IPS-18a (cell line): ENCODE measurements around the gene COL4A1.

Experiments used
- H3K27ac ChIP-seq: one replicate; pipeline ENCODE4 v1.5.1; 2013; ENCODE audit warnings: low read length
- H3K27me3 ChIP-seq: one replicate; pipeline ENCODE4 v1.6.1; 2013; ENCODE audit warnings: mild to moderate bottlenecking, low read length; ENCODE audit not compliant: control insufficient read depth, insufficient read depth
- H3K36me3 ChIP-seq: one replicate; pipeline ENCODE4 v1.6.1; 2013; ENCODE audit warnings: low read depth, low read length; ENCODE audit not compliant: control insufficient read depth
- H3K4me1 ChIP-seq: one replicate; pipeline ENCODE4 v1.6.1; 2013; ENCODE audit warnings: low read depth, low read length; ENCODE audit not compliant: control insufficient read depth
- H3K4me3 ChIP-seq: one replicate; pipeline ENCODE4 v1.5.1; 2013; ENCODE audit warnings: low read length
- H3K9ac ChIP-seq: one replicate; pipeline ENCODE4 v1.6.1; 2013; ENCODE audit warnings: mild to moderate bottlenecking, low read length, moderate library complexity
- H3K9me3 ChIP-seq: one replicate; pipeline ENCODE4 v1.6.1; 2013; ENCODE audit warnings: low read depth, low read length; ENCODE audit not compliant: control insufficient read depth

Gene COL4A1

GRCh38 chr13:110166598-110166997 lies 140.4 kb downstream of the COL4A1 start:
- Histone ChIP-seq H3K4me1 (no peaks in the 10 kb centered on the region), H3K36me3 (peaks cover 10% of the 10 kb centered on the region), H3K4me3 (no peak overlapping the region), H3K9me3 (no peaks in the 10 kb centered on the region), H3K27me3 (no peaks in the 10 kb centered on the region), H3K27ac (no peak overlapping the region), H3K9ac (no peak overlapping the region)

- H3K4me1 ChIP-seq, result no peaks in the 10 kb centered on the region
- H3K9ac ChIP-seq, result no peak overlapping the region
- H3K9me3 ChIP-seq, result no peaks in the 10 kb centered on the region
- H3K4me3 ChIP-seq, result no peak overlapping the region
- peaks cover 20% of the 10 kb centered on the region for H3K36me3 ChIP-seq
- no peaks in the 10 kb centered on the region for H3K27me3 ChIP-seq
- no peak overlapping the region for H3K27ac ChIP-seq
Measured at GRCh38 chr13:110164706-110165105, 142.3 kb downstream of the COL4A1 start.

DNA sequence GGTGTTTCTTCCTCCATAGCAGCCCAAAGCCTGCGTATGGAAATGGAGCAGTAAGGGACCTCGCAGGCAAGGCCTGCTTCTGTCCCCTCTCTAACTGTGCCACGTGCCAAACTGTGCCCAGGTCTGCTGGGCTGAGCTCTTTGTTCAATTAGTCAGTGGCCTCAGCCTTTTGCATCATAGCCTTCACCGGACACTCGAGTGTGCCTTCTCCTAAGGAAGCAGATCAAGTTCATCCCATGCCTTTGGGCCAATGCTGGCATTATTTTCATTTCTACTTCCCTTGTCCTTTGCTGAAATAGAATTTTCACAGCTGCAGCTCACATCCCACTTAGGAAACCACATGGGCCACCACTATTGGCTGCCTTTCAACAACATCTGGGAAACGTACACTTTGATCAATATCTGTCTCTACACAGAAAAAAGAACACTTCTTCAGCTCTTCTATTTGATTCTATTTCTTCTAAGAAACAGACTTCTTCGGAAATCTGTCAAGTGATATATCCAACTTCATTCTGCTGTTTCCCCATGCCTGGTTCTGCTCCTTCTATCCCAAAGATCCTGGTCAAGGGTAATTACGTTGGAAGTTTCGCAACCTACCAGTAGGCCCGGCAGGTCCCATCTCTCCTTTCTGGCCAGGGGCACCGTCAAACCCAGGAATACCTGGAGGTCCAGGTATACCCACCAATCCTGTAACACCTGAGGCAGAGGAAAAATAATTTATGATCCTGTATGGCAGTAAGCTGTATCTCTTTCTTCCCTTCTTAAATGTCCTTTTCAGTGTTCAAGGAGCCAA lies 143.9 kb downstream of the COL4A1 start:
- Histone ChIP-seq H3K27me3 (no peaks in the 10 kb centered on the region), H3K36me3 (peaks cover 27% of the 10 kb centered on the region), H3K4me1 (no peaks in the 10 kb centered on the region), H3K27ac (no peak overlapping the region), H3K4me3 (no peak overlapping the region), H3K9ac (no peak overlapping the region), H3K9me3 (no peaks in the 10 kb centered on the region)

- Histone ChIP-seq H3K27ac (no peak overlapping the region), H3K9ac (no peak overlapping the region)
Measured at GRCh38 chr13:110162053-110162452, 144.9 kb downstream of the COL4A1 start.

DNA sequence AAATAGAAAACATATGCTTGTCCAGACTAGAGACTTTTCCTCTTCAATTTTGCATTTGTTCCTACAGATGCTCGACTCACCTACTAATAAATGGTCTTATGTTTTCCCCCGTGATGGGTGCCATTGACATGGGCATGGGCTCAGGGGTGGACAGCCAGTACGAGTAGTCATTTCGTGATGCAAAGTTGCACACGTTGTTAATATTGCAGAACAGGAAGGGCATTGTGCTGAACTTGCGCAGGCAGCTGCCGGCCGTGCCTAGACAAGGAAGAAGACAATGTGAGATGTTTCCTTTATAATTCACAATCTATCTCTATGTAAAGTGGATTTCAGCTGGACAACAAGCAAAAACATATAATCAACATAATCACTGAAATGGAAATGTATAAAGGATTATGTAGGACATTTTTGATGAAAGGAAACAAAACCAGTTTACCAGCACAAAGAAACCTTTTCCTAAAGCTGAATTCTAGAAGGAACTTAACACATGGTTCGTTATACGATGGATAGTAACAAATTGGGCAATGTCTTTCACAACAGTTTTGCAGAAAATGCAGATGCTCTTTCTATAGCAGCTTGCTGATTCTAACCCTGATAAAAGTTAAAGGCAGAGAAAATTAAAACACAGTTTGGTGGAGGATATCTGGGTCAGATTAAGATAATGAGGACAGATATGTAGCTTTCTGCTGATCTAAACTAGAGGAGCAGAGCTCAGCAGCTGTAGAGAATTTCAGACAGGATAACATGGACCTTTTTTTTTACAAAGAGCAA lies 145.7 kb downstream of the COL4A1 start:
- peaks cover 30% of the 10 kb centered on the region for H3K36me3 ChIP-seq
- no peaks in the 10 kb centered on the region for H3K9me3 ChIP-seq
- no peaks in the 10 kb centered on the region for H3K27me3 ChIP-seq
- H3K4me1 ChIP-seq, result no peaks in the 10 kb centered on the region
- no peak overlapping the region for H3K4me3 ChIP-seq
- no peak overlapping the region for H3K9ac ChIP-seq
- H3K27ac ChIP-seq, result no peak overlapping the region

More at GRCh38 chr13:110162053-110162452, 144.9 kb downstream of the COL4A1 start:
- H3K9me3 ChIP-seq, result no peaks in the 10 kb centered on the region
- H3K4me1 ChIP-seq, result no peaks in the 10 kb centered on the region
- H3K36me3 ChIP-seq, result peaks cover 33% of the 10 kb centered on the region
- H3K27me3 ChIP-seq, result no peaks in the 10 kb centered on the region
- H3K4me3 ChIP-seq, result no peak overlapping the region

DNA sequence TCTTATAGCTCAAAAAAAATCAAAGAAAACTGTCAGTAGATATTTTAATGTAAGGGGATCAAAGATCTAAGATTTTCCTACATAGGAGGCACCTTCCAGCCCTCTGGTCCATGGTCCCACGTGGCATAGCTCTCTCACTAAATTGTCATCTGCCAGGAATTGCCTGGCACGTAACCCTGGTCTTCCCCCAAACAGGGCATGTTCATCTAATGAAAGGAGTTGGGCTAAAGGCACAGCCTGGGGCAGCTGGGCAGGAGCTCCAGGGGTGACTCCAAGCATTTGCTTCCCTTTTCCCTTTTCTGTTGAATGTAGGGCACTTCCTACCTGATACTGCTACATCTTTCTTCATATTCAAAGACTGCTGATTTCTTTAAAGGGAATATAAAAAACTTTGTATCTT lies 148.7 kb downstream of the COL4A1 start:
- Histone ChIP-seq H3K4me3 (no peak overlapping the region), H3K9me3 (no peaks in the 10 kb centered on the region), H3K4me1 (no peaks in the 10 kb centered on the region), H3K27ac (no peak overlapping the region), H3K9ac (no peak overlapping the region), H3K27me3 (no peaks in the 10 kb centered on the region), H3K36me3 (peaks cover 27% of the 10 kb centered on the region)

GRCh38 chr13:110157718-110158117 lies 149.2 kb downstream of the COL4A1 start:
- Histone ChIP-seq H3K4me1 (no peaks in the 10 kb centered on the region), H3K9ac (no peak overlapping the region), H3K27ac (no peak overlapping the region), H3K4me3 (no peak overlapping the region), H3K27me3 (no peaks in the 10 kb centered on the region), H3K9me3 (no peaks in the 10 kb centered on the region), H3K36me3 (peaks cover 27% of the 10 kb centered on the region)

DNA sequence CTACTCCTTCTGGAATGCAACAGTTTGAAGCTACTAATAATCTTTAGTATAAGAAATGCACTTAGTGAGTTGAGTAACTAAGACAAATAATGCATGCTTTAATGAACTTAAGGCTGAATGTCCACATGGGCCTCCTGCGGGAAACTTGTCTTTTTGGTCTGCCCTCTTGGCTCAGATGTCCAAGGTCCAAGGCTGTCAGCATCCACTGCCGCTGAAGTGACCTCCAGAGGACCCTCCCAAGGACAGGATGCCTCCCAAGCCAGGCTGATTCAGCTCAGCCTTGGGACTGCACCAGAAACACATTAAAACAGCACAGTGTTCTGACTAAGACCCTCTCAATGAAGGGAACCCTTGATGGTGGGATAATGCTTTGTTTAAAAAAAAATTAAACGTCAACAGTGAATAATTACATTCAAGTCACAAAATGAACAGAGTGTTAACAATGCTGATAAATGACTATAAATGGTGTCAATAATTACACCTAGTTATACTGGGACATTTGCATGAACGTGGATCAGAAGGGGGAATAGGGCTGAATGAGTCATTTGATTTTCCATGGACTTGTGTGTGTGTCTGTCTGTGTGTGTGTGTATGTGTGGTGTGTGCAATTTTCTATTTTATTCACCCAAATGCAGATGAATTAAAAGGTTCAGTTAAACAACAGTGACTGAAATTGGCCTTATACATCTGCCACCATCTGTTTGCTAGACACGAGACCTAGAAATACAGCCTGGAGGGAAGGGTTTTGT lies 150.5 kb downstream of the COL4A1 start:
- Histone ChIP-seq H3K4me3 (no peak overlapping the region), H3K36me3 (peaks cover 28% of the 10 kb centered on the region), H3K27ac (no peak overlapping the region), H3K9me3 (no peaks in the 10 kb centered on the region), H3K27me3 (no peaks in the 10 kb centered on the region), H3K4me1 (no peaks in the 10 kb centered on the region), H3K9ac (no peak overlapping the region)

- no peak overlapping the region for H3K27ac ChIP-seq
- H3K4me3 ChIP-seq, result no peak overlapping the region
- H3K27me3 ChIP-seq, result no peaks in the 10 kb centered on the region
- no peaks in the 10 kb centered on the region for H3K9me3 ChIP-seq
- H3K4me1 ChIP-seq, result no peaks in the 10 kb centered on the region
- no peak overlapping the region for H3K9ac ChIP-seq
- peaks cover 23% of the 10 kb centered on the region for H3K36me3 ChIP-seq
Measured at GRCh38 chr13:110155072-110155471, 151.9 kb downstream of the COL4A1 start.

DNA sequence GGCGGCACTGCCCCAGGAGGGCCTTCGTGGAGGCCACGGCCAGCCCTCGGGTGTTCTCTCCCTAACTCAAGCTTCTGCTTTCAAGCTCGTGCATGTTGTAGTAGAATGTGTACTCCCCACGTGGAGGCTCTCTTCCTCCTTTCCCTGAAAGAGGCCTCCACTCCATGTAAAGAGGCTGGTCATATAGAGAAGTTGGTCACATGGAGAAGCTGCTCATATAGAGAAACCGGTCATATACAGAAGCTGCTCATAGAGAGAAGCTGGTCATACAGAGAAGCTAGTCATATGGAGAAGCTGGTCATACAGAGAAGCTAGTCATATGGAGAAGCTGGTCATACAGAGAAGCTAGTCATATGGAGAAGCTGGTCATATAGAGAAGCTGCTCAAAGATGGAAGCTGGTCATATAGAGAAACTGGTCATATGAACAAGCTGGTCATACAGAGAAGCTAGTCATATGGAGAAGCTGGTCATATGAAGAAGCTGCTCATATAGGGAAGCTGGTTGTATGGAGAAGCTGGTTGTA lies 152.5 kb downstream of the COL4A1 start:
- Histone ChIP-seq H3K9ac (no peak overlapping the region), H3K27me3 (no peaks in the 10 kb centered on the region), H3K27ac (no peak overlapping the region), H3K4me1 (no peaks in the 10 kb centered on the region), H3K36me3 (peaks cover 21% of the 10 kb centered on the region), H3K9me3 (no peaks in the 10 kb centered on the region), H3K4me3 (no peak overlapping the region)

GRCh38 chr13:110152351-110152750 lies 154.6 kb downstream of the COL4A1 start:
- H3K9me3 ChIP-seq, result no peaks in the 10 kb centered on the region
- no peaks in the 10 kb centered on the region for H3K4me1 ChIP-seq
- H3K27me3 ChIP-seq, result no peaks in the 10 kb centered on the region
- no peak overlapping the region for H3K27ac ChIP-seq
- H3K36me3 ChIP-seq, result peaks cover 10% of the 10 kb centered on the region
- H3K4me3 ChIP-seq, result no peak overlapping the region
- no peak overlapping the region for H3K9ac ChIP-seq
